CD4-positive, alpha-beta T cell (primary cell): ENCODE measurements around the gene LAPTM4A. TPM values are rescaled to one million over a fixed set of nuclear protein-coding genes. Genes with fewer than 3 reads are reported as not detected.

Experiments used
- ATAC-seq: fragments of 200-7000 bp; cut with Tn5 transposase; one replicate; pipeline ENCODE4 v1.10.0; 2022; ENCODE audit warnings: mild to moderate bottlenecking; ENCODE audit not compliant: poor library complexity
- CTCF ChIA-PET: fragments of 350-600 bp; sonication (Branson Sonifier 250); formaldehyde crosslinking; loops from one replicate; lab custom pipeline; 2021; ENCODE audit warnings: antibody characterized with exemption, inconsistent platforms; lab: Charles Lee
- POLR2A ChIA-PET: fragments of 350-600 bp; sonication (Branson Sonifier 250); formaldehyde crosslinking; loops from one replicate; lab custom pipeline; 2021; ENCODE audit warnings: antibody characterized with exemption, inconsistent platforms; lab: Charles Lee
- DNase-seq, 14 experiments: peaks; one replicate each; pipeline ENCODE4 v3.0.0-alpha.2; 2013 to 2020; ENCODE audit warnings: mixed read lengths in 2 of 14
- H3K27ac ChIP-seq, 2 donors: one replicate each; pipeline versions ENCODE4 v1.5.1 to v1.7.0; 2013; ENCODE audit warnings: low read length in 2 of 2, low read depth in 1 of 2, mild to moderate bottlenecking in 1 of 2
- H3K27me3 ChIP-seq, 2 experiments: 1 replicate in 1 of 2; 2 replicates in 1 of 2; pipeline versions ENCODE4 v1.6.1 to v1.7.0; 2013; ENCODE audit warnings: low read length in 2 of 2, control low read depth in 1 of 2, mild to moderate bottlenecking in 1 of 2, moderate library complexity in 1 of 2; ENCODE audit not compliant: insufficient read depth in 2 of 2, control insufficient read depth in 1 of 2
- H3K36me3 ChIP-seq: one replicate; pipeline ENCODE4 v1.6.1; 2013; ENCODE audit warnings: low read length, control low read depth; ENCODE audit not compliant: insufficient read depth
- H3K4me1 ChIP-seq: one replicate; pipeline ENCODE4 v1.6.1; 2013; ENCODE audit warnings: low read length, control low read depth; ENCODE audit not compliant: insufficient read depth
- H3K4me3 ChIP-seq: one replicate; pipeline ENCODE4 v1.5.1; 2013; ENCODE audit warnings: mild to moderate bottlenecking, low read length, moderate library complexity
- H3K9me3 ChIP-seq, 2 experiments: 1 replicate in 1 of 2; 2 replicates in 1 of 2; pipeline versions ENCODE4 v1.6.1 to v1.7.0; 2013; ENCODE audit warnings: low read length in 2 of 2, mild to moderate bottlenecking in 2 of 2, control low read depth in 1 of 2, moderate library complexity in 1 of 2; ENCODE audit not compliant: control insufficient read depth in 1 of 2, insufficient read depth in 1 of 2
- H3K27ac Mint-ChIP-seq: one replicate; pipeline ENCODE4 v1.8.0; 2020; ENCODE audit warnings: mixed read lengths
- H3K27me3 Mint-ChIP-seq: one replicate; pipeline ENCODE4 v1.8.0; 2021; ENCODE audit warnings: mixed read lengths
- H3K36me3 Mint-ChIP-seq: one replicate; pipeline ENCODE4 v1.8.0; 2021; ENCODE audit warnings: low read depth, mixed read lengths
- H3K4me1 Mint-ChIP-seq: one replicate; pipeline ENCODE4 v1.8.0; 2021; ENCODE audit warnings: low read depth, mixed read lengths
- H3K4me3 Mint-ChIP-seq: one replicate; pipeline ENCODE4 v1.8.0; 2020; ENCODE audit warnings: mild to moderate bottlenecking, mixed read lengths
- H3K9me3 Mint-ChIP-seq: one replicate; pipeline ENCODE4 v1.8.0; 2020; ENCODE audit warnings: mixed read lengths
- intact Hi-C, 2 experiments: fragments of 100-400 bp; cut with DNase I in 1 of 2; cut with micrococcal nuclease in 1 of 2; formaldehyde crosslinking; loops; one replicate each; pipeline versions ENCODE4 v1.15.1 to v1.9.0; 2023 to 2025; cut with DNase I, micrococcal nuclease
- total RNA-seq, 174 experiments: library from RNA in 2 of 174; stranded (reverse) in 2 of 174; gene quantifications; one replicate each; pipeline ENCODE4 v1.2.3 and lab custom pipeline; 2021 to 2026
- TF ChIP-seq, protein P1 (sequence below): fragments of 200-600 bp; IDR thresholded peaks from one replicate; pipeline ENCODE4 v1.8.0; 2022; ENCODE audit warnings: antibody characterized with exemption, mild to moderate bottlenecking

The LAPTM4A gene
- total RNA-seq, 2 experiments from 2014 or later = 59.4 to 62.0 TPM

DNA sequence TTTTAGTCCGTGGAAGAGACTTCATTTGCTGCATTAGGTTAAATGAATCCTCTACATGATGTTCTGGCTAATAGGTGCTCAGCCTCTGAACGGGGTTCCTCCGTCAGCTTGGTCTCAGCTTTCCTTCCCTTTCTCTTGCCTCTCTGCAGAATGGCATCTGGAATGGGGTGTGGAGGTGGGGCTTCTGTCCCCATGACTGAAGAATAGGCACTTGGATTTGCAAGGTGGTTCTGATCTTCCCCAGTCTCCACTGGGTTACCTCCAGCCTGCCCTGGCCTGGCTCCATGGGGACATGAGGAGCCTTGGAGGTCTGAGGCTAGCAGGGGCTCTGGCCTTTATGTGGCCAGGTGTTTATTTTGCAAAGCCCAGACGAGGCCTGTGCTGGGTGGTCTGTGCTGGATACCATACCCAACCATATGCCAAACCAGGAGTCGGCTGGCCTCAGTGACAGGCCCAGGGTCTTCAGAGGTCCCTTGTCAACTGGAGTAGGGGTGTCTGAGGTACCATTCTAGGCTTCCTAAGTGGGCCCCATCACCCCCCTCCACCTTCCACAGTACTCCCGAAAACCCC, 28.2 kb upstream of the LAPTM4A start:
- intact Hi-C loops = no loop called here

DNA sequence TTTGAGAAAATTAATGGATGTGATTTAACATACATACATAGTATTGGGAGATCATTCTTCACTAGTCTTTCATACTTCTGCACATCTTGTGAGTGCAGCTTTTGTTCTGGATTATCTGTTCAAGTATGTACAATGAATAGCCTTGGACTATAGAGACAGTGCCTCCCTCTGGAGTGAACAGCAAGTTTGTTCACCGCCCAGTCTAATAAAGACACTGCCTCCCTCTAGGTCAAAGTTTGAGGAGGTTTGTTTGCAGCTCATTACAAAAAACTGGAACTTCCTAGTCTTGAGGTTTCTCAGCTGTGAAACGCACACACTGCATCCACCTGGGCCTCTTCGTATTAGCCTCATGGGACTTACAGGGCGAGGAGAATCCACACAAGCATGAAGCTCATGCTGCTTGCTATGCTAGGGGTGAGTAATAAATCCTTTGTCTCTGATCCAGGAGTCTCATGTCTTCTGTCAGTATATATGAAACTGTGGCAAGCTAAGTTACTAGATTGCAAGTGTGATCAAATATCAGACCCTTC, 26.0 kb upstream of the LAPTM4A start:
- DNase-seq = no peak
- Histone ChIP-seq H3K4me3 (no peak overlapping the region), H3K9me3 (no peaks in the 10 kb centered on the region), H3K36me3 (no peaks in the 10 kb centered on the region), H3K4me1 (no peaks in the 10 kb centered on the region), H3K27me3 (no peaks in the 10 kb centered on the region), H3K27ac (no peak overlapping the region)
- Mint-ChIP-seq H3K9me3 (no peaks in the 10 kb centered on the region), H3K27me3 (no peaks in the 10 kb centered on the region), H3K4me1 (no peaks in the 10 kb centered on the region), H3K36me3 (no peaks in the 10 kb centered on the region), H3K27ac (no peak overlapping the region), H3K4me3 (no peak overlapping the region)
- POLR2A ChIA-PET = no interaction called here
- intact Hi-C loops = no loop called here
- TF ChIP-seq, protein P1, sequence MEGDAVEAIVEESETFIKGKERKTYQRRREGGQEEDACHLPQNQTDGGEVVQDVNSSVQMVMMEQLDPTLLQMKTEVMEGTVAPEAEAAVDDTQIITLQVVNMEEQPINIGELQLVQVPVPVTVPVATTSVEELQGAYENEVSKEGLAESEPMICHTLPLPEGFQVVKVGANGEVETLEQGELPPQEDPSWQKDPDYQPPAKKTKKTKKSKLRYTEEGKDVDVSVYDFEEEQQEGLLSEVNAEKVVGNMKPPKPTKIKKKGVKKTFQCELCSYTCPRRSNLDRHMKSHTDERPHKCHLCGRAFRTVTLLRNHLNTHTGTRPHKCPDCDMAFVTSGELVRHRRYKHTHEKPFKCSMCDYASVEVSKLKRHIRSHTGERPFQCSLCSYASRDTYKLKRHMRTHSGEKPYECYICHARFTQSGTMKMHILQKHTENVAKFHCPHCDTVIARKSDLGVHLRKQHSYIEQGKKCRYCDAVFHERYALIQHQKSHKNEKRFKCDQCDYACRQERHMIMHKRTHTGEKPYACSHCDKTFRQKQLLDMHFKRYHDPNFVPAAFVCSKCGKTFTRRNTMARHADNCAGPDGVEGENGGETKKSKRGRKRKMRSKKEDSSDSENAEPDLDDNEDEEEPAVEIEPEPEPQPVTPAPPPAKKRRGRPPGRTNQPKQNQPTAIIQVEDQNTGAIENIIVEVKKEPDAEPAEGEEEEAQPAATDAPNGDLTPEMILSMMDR = no peak
- ATAC-seq = no peak
- CTCF ChIA-PET = interaction anchor here (1.6 kb wide), 1 partner anchor 62 kb away, joined by 5 read pairs; no protein-coding TSS in a partner anchor

More for the DNA sequence above, 28.2 kb upstream of the LAPTM4A start:
- no peaks in the 10 kb centered on the region for H3K27me3 Mint-ChIP-seq
- no peak overlapping the region for H3K4me3 ChIP-seq
- CTCF ChIA-PET = no interaction called here
- DNase-seq = no peak
- H3K4me1 Mint-ChIP-seq = no peaks in the 10 kb centered on the region
- no peak for ATAC-seq
- no peak overlapping the region for H3K27ac ChIP-seq
- H3K36me3 ChIP-seq = no peaks in the 10 kb centered on the region
- TF ChIP-seq, protein P1 = no peak
- no peaks in the 10 kb centered on the region for H3K9me3 Mint-ChIP-seq
- no peak overlapping the region for H3K4me3 Mint-ChIP-seq
- H3K9me3 ChIP-seq = no peaks in the 10 kb centered on the region
- H3K4me1 ChIP-seq = no peaks in the 10 kb centered on the region
- no peak overlapping the region for H3K27ac Mint-ChIP-seq
- H3K36me3 Mint-ChIP-seq = no peaks in the 10 kb centered on the region
- POLR2A ChIA-PET = no interaction called here
- H3K27me3 ChIP-seq = no peaks in the 10 kb centered on the region

DNA sequence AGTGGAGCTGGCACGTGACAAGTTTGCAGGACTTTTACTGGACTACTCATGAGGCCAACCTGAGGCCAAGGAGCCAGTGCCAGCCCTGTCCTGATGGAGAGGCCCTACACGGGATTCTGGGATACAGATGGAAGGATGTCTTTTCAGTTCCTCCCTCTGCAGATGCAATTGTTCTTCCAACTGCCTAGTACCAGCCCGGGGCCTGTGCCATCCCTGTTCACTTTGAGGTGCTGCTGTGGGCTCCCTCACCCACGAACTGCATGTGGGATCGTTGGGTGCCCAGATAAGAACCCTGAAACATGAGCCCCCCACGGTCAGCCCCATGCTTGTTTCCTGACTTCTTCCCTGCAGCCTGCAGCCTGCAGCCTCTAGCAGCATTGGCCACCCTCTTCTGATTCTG, 25.3 kb upstream of the LAPTM4A start:
- Mint-ChIP-seq H3K9me3 (no peaks in the 10 kb centered on the region), H3K4me1 (no peaks in the 10 kb centered on the region), H3K4me3 (no peak overlapping the region), H3K27ac (no peak overlapping the region), H3K36me3 (no peaks in the 10 kb centered on the region), H3K27me3 (no peaks in the 10 kb centered on the region)
- TF ChIP-seq, protein P1 = no peak
- H3K4me1 ChIP-seq = no peaks in the 10 kb centered on the region
- no peak overlapping the region for H3K27ac ChIP-seq
- no peak for ATAC-seq
- H3K27me3 ChIP-seq = no peaks in the 10 kb centered on the region
- POLR2A ChIA-PET = no interaction called here
- DNase-seq = no peak
- intact Hi-C loops = no loop called here
- CTCF ChIA-PET = interaction anchor here (1.6 kb wide), 1 partner anchor 61 kb away, joined by 5 read pairs; no protein-coding TSS in a partner anchor
- no peak overlapping the region for H3K4me3 ChIP-seq
- H3K36me3 ChIP-seq = no peaks in the 10 kb centered on the region
- H3K9me3 ChIP-seq = no peaks in the 10 kb centered on the region
